A549 (cell line): ENCODE results near the gene GRID1.

Source experiments
- CHD2 ChIP-seq: fragments of 150-350 bp; IDR thresholded peaks from 2 replicates; pipeline ENCODE4 v1.6.1; 2014; ENCODE audit warnings: low read length; ENCODE audit not compliant: partially characterized antibody
- CHD4 ChIP-seq: fragments of 200-600 bp; sonication (generic); IDR thresholded peaks from 2 replicates; pipeline ENCODE4 v1.6.1; 2016; ENCODE audit warnings: antibody characterized with exemption, mild to moderate bottlenecking, borderline replicate concordance
- CTCF ChIP-seq: fragments of >200 bp; sonication (Bioruptor Twin); formaldehyde crosslinking; IDR thresholded peaks from 3 replicates; pipeline ENCODE4 v1.5.1; 2016
- E2F6 ChIP-seq: IDR thresholded peaks from 2 replicates; pipeline ENCODE4 v1.6.1; 2012; ENCODE audit warnings: low read depth, borderline replicate concordance
- GATA3 ChIP-seq: IDR thresholded peaks from 2 replicates; pipeline ENCODE4 v1.6.1; 2012; ENCODE audit warnings: borderline replicate concordance
- JUN ChIP-seq, 2 experiments: fragments of >200 bp; sonication (Bioruptor Twin); formaldehyde crosslinking; IDR thresholded peaks; 2 replicates in 1 of 2; 3 replicates in 1 of 2; pipeline ENCODE4 v1.6.1; 2016 to 2017
- JUNB ChIP-seq: fragments of >200 bp; sonication (Bioruptor Twin); formaldehyde crosslinking; IDR thresholded peaks from 2 replicates; pipeline ENCODE4 v1.6.1; 2016
- MAFK ChIP-seq: fragments of 450-650 bp; IDR thresholded peaks from 2 replicates; pipeline ENCODE4 v1.6.1; 2014; ENCODE audit not compliant: partially characterized antibody
- POLR2A ChIP-seq: IDR thresholded peaks from 2 replicates; pipeline ENCODE4 v1.6.1; 2012; ENCODE audit warnings: mild to moderate bottlenecking, low read length
- SMC3 ChIP-seq: fragments of >200 bp; sonication (Bioruptor Twin); formaldehyde crosslinking; IDR thresholded peaks from 3 replicates; pipeline ENCODE4 v1.6.1; 2018; ENCODE audit warnings: inconsistent platforms

GRCh38 chr10:86060386-86061277, 306.0 kb downstream of the GRID1 start:
- TF ChIP-seq CTCF (no peak), SMC3 (no peak), CHD4 (no peak), E2F6 (no peak), JUN (IDR thresholded peaks at IDR 0.05) (no peak), GATA3 (no peak), CHD2 (no peak), JUNB (no peak), MAFK (no peak), POLR2A (no peak)
